Aorta (tissue), 5 donors: ENCODE results near the gene TEX2. TPM values are rescaled to one million over a fixed set of nuclear protein-coding genes. Genes with fewer than 3 reads are reported as not detected.
A peak's percentile ranks its signal among the peaks of the same experiment; 100 is the strongest.

ENCODE experiments used
- ATAC-seq: fragments of 200-7000 bp; cut with Tn5 transposase; one replicate; pipeline ENCODE4 v1.9.1; 2022; ENCODE audit warnings: moderate library complexity; ENCODE audit not compliant: low FRiP score
- DNase-seq, 2 donors: peaks; one replicate each; pipeline ENCODE4 v3.0.0-alpha.2; 2020
- H3K27ac ChIP-seq, 2 donors: one replicate each; pipeline ENCODE4 v1.5.1; 2013; ENCODE audit warnings: low read length in 2 of 2, mild to moderate bottlenecking in 2 of 2, moderate library complexity in 2 of 2, control low read depth in 1 of 2, inconsistent platforms in 1 of 2, low read depth in 1 of 2
- H3K27me3 ChIP-seq, 2 donors: one replicate each; pipeline ENCODE4 v1.6.1; 2013; ENCODE audit warnings: control low read depth in 1 of 2, low read length in 1 of 2, mild to moderate bottlenecking in 1 of 2, moderate library complexity in 1 of 2; ENCODE audit not compliant: insufficient read depth in 2 of 2, control insufficient read depth in 1 of 2
- H3K36me3 ChIP-seq, 2 donors: one replicate each; pipeline ENCODE4 v1.6.1; 2013; ENCODE audit warnings: control low read depth in 1 of 2, low read length in 1 of 2, mild to moderate bottlenecking in 1 of 2; ENCODE audit not compliant: insufficient read depth in 2 of 2, control insufficient read depth in 1 of 2
- H3K4me1 ChIP-seq, 2 donors: one replicate each; pipeline ENCODE4 v1.6.1; 2013; ENCODE audit warnings: low read length in 2 of 2, control low read depth in 1 of 2, mild to moderate bottlenecking in 1 of 2, moderate library complexity in 1 of 2; ENCODE audit not compliant: insufficient read depth in 2 of 2, control insufficient read depth in 1 of 2
- H3K4me3 ChIP-seq, 2 donors: one replicate each; pipeline ENCODE4 v1.5.1; 2013; ENCODE audit warnings: low read length in 2 of 2, control low read depth in 1 of 2, mild to moderate bottlenecking in 1 of 2
- H3K9me3 ChIP-seq: one replicate; pipeline ENCODE4 v1.6.1; 2013; ENCODE audit warnings: mild to moderate bottlenecking, low read length; ENCODE audit not compliant: control insufficient read depth
- WGBS, 2 donors: extraction: QIAGEN DNeasy Blood & Tissue Kit; methylation state at CpG; one replicate each; pipeline ENCODE4 v1.1.7; 2013; 5-methylcytosine and 5-hydroxymethylcytosine counted together
- intact Hi-C, 2 donors: fragments of 100-400 bp; cut with DNase I; formaldehyde crosslinking; loops; one replicate each; pipeline versions ENCODE4 v1.14.2 to v1.15.0; 2022
- polyA plus RNA-seq, 2 donors: library from polyadenylated mRNA; stranded (reverse); fragments of 200-250 nt; gene quantifications; one replicate each; pipeline ENCODE4 v1.2.3, GENCODE V29; 2013
- total RNA-seq, 2 donors: library from RNA; stranded (reverse); fragmentation: NEBNext Ultra II Directional; extraction: Animal tissue kit (Norgen Biotek cat#: 25700); gene quantifications; one replicate each; pipeline ENCODE4 v1.2.1, GENCODE V29; 2021
- donor health status: healthy with polysubstance abuse.
- donor health status: Bipolar disorder and iron deficiency.
- donor health status: DM: no; HTN: no; CAD: no.
- donor health status: DM: no; HTN: no; CAD: no.
- donor health status: DM: yes; HTN: yes; CAD: no.

Gene TEX2
- total and polyA plus RNA-seq, 4 donors, result 10.9 to 29.4 (median 24.2) TPM

- intact Hi-C loops, result no loop called here
- 97 to 98% methylated on average over 3 of the region's 3 CpGs for WGBS, 2 donors
These were observed 32.1 kb upstream of the TEX2 start for GRCh38 chr17:64295146-64295545.

DNA sequence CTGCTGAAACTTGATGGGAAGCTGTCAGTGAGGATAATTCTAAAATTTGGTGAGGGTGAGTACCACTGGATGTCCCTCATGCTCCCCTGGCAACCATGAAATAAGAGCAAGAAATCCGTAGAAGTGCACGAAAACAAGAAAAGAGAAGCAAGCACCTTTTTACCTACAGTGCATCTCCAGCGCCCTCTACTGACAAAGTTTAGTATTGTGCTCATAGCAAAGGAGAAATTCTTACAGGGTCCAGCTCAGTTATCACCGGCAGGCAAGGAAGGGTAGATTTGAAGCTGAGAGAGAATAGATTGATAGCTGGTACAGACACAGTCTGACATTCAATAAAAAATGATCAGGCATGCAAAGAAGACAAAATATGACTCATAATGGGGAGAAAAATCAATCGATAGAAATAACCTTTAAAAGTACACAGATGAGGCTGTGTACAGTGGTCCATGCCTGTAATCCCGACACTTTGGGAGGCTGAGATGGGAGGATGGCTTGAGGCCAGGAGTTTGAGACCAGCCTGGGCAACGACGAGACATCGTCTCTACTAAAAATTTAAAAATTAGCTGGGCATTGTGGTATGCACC lies 28.3 kb upstream of the TEX2 start:
- no peaks in the 10 kb centered on the region for H3K27me3 ChIP-seq
- H3K4me3 ChIP-seq, result no peak overlapping the region
- DNase-seq, result no peak
- no peaks in the 10 kb centered on the region for H3K4me1 ChIP-seq
- ATAC-seq, result no peak
- peaks cover 1% of the 10 kb centered on the region for H3K9me3 ChIP-seq
- H3K36me3 ChIP-seq, result no peaks in the 10 kb centered on the region
- no peak overlapping the region for H3K27ac ChIP-seq
- 85% methylated on average over 9 of the region's 9 CpGs for WGBS, 2 donors
- intact Hi-C loops, result no loop called here

More at GRCh38 chr17:64295146-64295545, 32.1 kb upstream of the TEX2 start:
- no peak for DNase-seq
- Histone ChIP-seq H3K27ac (no peak overlapping the region), H3K9me3 (peaks cover 1% of the 10 kb centered on the region), H3K27me3 (no peaks in the 10 kb centered on the region), H3K36me3 (no peaks in the 10 kb centered on the region), H3K4me3 (no peak overlapping the region), H3K4me1 (no peaks in the 10 kb centered on the region)
- no peak for ATAC-seq

GRCh38 chr17:64289741-64290141 lies 26.7 kb upstream of the TEX2 start:
- no peak overlapping the region for H3K27ac ChIP-seq

DNA sequence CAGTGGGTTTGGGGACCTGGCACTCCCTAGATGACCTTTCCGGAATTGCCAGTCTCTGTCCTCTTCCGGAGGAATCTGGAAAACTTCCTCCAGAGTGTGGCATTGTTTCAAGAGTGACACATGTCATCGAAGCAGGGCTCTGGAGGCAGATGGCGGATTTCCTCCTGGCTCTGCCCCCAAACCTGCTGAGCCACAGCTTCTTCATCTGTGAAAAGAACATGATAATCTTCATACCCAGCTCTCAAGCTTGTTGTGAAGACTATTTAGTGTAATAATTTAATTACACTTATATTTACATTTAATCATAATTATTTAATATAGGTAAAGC lies 19.7 kb upstream of the TEX2 start:
- intact Hi-C loops, result loop anchor here (1.0 to 10.0 kb wide), 3 partner anchors 135 to 258 kb away; partner anchors contain the start of gene ICAM2 (in 2 of the 2)
- no peaks in the 10 kb centered on the region for H3K27me3 ChIP-seq
- 29 to 31% methylated on average over 4 of the region's 4 CpGs for WGBS, 2 donors

More at GRCh38 chr17:64289741-64290141, 26.7 kb upstream of the TEX2 start:
- 29 to 43% methylated on average over 4 of the region's 4 CpGs for WGBS, 2 donors
- H3K36me3 ChIP-seq, result no peaks in the 10 kb centered on the region
- no peak overlapping the region for H3K4me3 ChIP-seq
- ATAC-seq, result no peak
- H3K4me1 ChIP-seq, result no peaks in the 10 kb centered on the region
- DNase-seq, result no peak
- no peaks in the 10 kb centered on the region for H3K27me3 ChIP-seq
- intact Hi-C loops, result loop anchor here (10.0 kb wide), 1 partner anchor 265 kb away; the partner anchor contains the start of gene ICAM2 (in 2 of the 2)
- peaks cover 1% of the 10 kb centered on the region for H3K9me3 ChIP-seq

DNA sequence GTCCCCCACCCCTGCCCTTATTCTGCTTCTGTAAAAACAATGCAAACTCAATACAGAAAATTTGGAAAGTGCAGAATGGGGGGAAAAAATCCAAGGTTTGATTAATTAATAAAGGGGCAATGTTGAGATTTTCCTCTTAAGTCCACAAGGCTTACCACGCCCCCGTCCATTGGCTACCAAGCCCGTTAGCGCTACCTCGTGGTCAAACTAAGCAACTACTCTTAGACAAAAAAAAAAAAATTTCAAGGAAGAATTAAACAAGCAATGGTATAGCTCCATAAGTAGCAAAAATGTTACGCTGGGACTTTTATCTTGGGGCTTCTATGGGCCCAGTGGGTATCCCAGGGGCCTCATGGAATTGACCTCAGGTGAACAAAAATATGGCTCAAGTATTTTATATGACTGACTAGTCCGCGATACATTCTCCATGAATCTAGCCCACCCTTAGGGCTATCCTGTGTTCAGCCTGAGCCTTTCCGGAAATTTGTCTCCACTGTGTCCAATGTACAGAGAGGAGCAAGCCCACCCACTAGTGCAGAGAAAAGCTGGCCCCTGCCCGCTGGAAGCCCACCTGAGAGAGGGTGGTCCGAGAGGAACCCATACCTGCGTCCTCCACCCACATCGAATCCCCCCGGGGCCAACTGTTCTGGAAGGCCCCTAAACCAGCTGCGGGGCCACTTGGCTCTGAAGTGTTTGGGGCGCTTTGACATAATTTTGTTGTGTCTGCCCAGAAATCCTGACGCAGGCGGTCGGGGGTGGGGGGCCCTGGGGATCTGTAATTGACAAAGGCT lies 19.1 kb upstream of the TEX2 start:
- Histone ChIP-seq H3K9me3 (no peaks in the 10 kb centered on the region), H3K36me3 (no peaks in the 10 kb centered on the region), H3K4me3 (no peak overlapping the region), H3K4me1 (no peaks in the 10 kb centered on the region), H3K27me3 (no peaks in the 10 kb centered on the region), H3K27ac (no peak overlapping the region)
- WGBS, 2 donors, result 52 to 53% methylated on average over 19 of the region's 19 CpGs
- DNase-seq (peak in 1 of 2 donors; percentile 61), ATAC-seq (peak; percentile 68)
- intact Hi-C loops, result loop anchor here (1.0 to 10.0 kb wide), 3 partner anchors 135 to 257 kb away; partner anchors contain the start of gene ICAM2 (in 2 of the 2)

More for the DNA sequence above, 19.7 kb upstream of the TEX2 start:
- Histone ChIP-seq H3K9me3 (no peaks in the 10 kb centered on the region), H3K27ac (no peak overlapping the region), H3K4me1 (no peaks in the 10 kb centered on the region), H3K36me3 (no peaks in the 10 kb centered on the region), H3K4me3 (no peak overlapping the region)
- no peak for DNase-seq
- ATAC-seq, result no peak

- Histone ChIP-seq H3K4me1 (no peaks in the 10 kb centered on the region), H3K36me3 (no peaks in the 10 kb centered on the region), H3K27me3 (no peaks in the 10 kb centered on the region), H3K27ac (no peak overlapping the region), H3K4me3 (no peak overlapping the region), H3K9me3 (no peaks in the 10 kb centered on the region)
- no peak for DNase-seq
- WGBS, 2 donors, result 34 to 40% methylated on average over 3 of the region's 3 CpGs
- intact Hi-C loops, result no loop called here
- no peak for ATAC-seq
These were observed 15.6 kb upstream of the TEX2 start for GRCh38 chr17:64278614-64279013.

GRCh38 chr17:64277831-64278562 lies 14.9 kb upstream of the TEX2 start:
- Histone ChIP-seq H3K27ac (no peak overlapping the region), H3K4me3 (no peak overlapping the region), H3K36me3 (no peaks in the 10 kb centered on the region), H3K9me3 (no peaks in the 10 kb centered on the region), H3K4me1 (no peaks in the 10 kb centered on the region), H3K27me3 (no peaks in the 10 kb centered on the region)
- no peak for DNase-seq
- WGBS, 2 donors, result 79 to 85% methylated on average over 7 of the region's 7 CpGs
- intact Hi-C loops, result no loop called here
- no peak for ATAC-seq

DNA sequence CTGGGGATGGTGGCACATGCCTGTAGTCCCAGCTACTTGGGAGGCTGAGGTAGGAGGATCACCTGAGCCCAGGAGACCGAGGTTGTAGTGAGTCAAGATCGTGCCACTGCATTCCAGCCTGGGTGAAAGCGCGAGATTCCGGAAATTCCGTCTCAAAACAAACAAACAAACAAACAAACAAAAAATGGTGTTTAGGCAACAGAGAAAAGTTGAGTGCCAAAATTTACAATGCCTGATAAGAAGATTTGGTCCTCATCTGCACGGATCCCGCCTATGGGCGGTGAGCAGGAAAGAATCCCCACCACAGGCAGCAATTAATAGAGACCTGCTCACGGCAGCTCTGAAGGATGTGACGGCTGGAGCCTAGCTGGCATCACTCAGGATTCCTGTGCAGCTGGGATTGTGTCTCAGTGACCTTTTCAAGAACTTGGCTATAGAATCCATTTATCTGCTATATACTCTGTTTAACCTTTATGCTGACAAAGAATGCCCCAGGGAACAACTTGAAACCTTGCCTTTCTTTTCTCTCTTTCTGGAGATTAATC lies 14.0 kb upstream of the TEX2 start:
- Histone ChIP-seq H3K9me3 (no peaks in the 10 kb centered on the region), H3K36me3 (no peaks in the 10 kb centered on the region), H3K4me3 (no peak overlapping the region), H3K27me3 (no peaks in the 10 kb centered on the region), H3K27ac (no peak overlapping the region), H3K4me1 (no peaks in the 10 kb centered on the region)
- intact Hi-C loops, result no loop called here
- DNase-seq (no peak), ATAC-seq (no peak)
- 92% methylated on average over 11 of the region's 11 CpGs for WGBS, 2 donors
